GM18909 (cell line): ENCODE measurements around the gene TEX2.
"Not testable (repeated sequence)": the region's sequence is repeated elsewhere in the genome, so short reads cannot be mapped to it uniquely, and the experiment has no call there.

Experiments used
- ATAC-seq: cut with Tn5 transposase; IDR thresholded peaks from one replicate; pipeline ENCODE4 v1.9.1; 2021; ENCODE audit warnings: mild to moderate bottlenecking; ENCODE audit not compliant: unreplicated experiment, poor library complexity

TEX2 gene

DNA sequence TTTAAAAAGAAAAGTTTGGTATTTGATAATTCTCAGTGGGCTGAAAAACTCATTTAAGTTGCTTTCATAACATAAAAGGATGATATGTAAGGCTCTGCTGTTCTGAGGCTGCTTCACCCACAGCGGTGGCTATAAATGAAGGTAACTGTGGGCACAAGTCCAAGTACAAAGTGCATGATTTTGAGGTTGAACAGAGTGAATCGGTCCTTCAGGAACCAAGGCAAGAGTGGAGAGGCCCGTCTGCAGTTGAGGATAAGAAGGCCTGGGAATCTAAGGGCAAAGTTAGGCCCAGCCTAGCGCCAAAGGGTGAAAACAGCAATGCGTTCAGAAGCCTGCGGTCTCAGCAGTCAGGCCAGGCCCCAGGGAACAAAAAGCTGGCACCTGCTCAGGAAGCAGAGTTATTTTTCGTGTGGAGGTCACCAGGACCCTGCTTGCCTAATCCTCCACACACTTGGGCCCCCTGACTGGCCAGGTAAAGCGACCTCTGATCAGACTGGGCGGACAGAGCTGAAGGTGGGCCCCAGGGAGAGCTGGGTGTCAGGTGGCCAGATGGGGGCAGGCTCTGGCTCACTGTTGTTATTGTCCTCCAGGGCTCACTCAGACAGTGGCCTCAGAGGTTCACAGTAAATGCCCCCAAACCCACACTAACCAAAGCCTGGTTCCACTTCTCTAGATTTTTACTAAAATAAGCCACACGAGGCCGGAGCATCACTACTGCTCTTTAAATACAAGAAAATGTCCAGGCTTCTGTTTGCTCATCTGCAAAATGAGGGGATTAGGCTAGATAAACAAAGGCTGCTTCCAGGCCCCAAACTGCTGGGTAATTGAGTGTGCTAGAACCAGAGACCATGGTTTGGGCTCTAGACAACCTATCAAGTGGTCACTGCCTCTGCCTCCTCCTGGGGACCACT lies 46.5 kb downstream of the TEX2 start:
- peak; percentile 55 for ATAC-seq

DNA sequence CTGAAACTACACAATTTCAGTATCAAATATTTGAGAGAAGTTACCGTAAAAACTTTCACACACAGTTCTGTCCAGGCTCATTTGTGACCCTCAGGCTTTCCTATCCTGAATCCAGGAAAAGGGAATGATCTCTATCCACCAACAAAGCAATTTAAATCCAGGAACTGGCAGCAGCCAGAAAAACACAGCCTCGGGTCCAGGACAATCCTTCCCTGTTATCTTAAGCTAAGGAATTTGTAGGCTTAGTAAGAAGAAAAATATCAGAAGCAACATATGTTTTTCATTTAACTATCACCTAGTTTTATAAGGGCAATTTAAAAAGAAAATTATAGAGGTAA lies 47.1 kb downstream of the TEX2 start:
- ATAC-seq: no peak

DNA sequence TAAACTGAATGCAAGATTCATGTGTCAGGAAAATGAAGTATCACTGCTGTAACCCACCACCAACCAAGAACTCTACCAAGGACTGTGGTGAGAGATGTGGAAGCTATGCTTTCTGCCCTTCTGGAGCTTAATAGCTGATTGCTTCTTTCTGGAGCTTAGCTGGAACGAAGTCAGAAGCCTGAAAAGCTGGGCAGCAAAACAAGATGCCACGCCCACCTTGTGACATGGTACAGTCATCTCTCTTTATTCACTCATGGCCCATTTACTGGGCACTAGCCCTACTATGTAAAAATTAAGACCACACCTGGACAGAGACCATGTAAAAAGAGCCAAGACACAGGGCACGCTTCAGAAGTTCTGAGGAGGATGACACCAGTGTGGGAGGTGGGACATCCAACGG lies 48.1 kb downstream of the TEX2 start:
- no peak for ATAC-seq

DNA sequence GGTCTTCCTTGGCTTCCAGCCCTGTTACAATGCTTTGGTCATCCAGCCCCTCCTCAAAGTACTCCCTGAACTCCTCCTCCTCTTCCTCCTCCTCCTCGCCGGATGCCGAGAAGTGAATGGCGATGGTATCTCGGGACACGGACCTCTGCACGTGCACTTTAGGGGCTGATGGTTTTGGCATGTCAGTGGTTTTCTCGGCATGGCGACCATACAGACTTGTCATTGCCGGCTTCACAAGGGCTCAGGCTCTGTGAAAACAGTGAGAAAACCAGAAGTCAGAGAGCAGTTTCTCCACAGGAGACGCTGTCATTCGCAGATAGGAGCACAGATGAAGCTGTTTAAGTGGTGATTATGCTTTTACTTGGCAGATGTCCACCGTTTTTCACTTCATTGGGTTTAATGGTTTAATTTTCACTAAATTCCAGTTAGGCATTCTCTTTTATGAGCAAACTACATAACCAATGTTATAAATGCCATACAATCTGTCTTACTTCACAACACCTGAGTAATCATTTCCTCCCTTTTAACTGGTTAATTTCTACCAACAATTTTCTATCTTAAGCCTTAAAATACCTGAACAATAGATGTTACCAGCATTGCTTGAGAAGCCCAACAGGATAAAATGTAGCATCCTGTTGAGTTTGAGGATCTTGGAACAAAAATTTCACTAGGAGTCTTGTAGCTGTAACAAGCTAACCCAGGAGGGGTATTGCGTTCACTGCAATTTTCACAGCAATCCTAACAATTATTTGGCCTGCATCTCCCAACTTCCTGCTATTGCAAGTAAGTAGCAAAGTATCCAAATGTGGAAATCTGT lies 48.9 kb downstream of the TEX2 start:
- no peak for ATAC-seq

DNA sequence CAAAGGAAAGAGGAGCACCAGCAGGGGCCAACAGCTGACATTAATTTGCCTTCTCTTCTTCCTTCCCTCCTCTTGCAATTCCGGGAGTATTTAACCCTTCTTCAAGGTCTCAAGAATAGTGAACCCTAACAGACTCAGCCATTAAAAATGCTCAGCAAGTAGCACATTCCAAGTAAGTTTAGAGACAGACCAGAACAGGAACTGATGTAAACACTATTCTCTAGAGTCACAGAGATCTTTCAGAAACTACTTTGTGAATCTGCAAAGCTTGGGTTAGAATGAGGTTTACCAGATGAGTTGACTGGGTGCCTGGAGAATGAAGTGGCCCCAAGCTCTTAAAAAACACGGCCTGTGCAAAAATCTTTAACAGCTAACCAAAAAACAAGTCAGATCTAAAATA lies 50.9 kb downstream of the TEX2 start:
- no peak for ATAC-seq

DNA sequence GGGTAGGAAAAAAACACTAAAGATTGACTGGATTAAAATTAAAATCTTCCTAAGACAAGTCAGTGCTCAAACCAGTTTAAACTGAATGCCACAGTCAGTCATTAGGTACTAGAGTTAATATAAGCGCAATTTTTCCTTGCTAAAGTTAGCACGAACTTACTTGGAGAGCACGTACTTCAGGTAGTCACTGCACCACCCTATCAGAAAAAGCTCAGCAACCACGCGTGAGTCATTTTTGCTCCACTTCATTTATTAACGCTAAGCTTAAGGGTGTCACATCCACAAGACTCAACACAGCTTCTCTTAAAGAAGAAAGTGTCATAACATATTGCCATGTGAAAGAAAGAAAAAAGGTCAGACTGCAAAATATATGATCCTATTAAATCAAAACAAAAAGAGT lies 53.1 kb downstream of the TEX2 start:
- ATAC-seq: no peak

DNA sequence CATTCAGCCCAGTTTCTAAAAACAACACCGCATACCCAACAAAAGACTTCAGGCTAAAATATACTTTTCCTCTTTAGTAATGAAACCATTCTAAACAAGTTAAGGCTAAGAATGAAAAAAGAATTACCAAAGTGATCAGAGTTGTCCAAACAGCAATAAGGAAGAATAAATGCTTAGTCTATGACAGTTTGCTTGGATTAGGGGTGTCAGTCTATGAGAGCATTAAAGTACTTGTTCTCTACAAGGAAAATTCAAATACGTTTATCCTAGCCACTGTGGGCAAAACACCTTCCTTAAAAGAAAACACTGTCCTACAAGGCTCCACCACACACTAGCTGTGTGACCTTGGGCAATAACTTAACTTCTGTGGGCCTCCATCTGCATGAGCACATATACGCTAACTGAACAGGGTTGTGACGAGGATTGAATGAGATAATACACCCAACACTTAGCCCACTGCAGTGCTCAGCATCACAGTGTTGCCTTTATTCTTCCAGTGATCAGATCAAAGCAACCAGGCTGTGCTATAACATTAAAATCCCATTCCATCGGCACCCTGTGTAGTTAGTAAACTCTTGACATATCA lies 53.6 kb downstream of the TEX2 start:
- ATAC-seq: no peak

DNA sequence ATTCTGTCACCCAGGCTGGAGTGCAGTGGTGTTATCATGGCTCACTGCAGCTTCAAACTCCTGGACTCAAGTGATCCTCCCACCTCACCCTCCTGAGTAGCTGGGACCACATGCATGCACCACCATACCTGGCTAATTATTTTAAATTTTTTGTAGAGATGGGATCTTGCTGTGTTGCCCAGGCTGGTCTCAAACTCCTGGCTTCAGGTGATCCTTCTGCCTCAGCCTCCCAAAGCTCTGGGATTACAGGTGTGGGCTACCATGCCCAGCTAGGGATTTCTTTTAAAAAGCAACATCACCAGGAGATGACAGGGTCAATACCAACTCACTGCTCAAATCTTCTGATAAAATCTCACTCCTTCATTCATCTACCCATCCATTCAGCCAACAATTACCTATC lies 54.4 kb downstream of the TEX2 start:
- ATAC-seq: not testable (repeated sequence)

DNA sequence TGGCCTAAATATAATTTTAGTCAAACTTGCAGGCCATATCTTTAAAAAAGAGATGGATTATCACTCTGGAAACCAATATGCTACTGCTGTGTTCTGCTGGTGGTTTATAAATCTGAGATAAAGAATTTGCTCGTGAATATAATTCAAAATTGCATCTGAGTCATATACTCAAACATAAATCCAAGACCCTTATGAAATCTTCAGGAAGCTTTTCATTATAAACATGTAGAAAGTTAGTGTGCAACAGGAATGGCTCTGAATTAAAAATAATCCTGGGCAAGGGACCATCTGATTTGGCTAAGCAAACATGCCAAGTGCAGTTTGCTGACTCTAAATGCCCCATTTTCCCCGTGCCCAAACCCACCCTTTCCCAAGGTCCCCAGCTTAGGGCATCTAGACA lies 57.3 kb downstream of the TEX2 start:
- ATAC-seq: no peak

DNA sequence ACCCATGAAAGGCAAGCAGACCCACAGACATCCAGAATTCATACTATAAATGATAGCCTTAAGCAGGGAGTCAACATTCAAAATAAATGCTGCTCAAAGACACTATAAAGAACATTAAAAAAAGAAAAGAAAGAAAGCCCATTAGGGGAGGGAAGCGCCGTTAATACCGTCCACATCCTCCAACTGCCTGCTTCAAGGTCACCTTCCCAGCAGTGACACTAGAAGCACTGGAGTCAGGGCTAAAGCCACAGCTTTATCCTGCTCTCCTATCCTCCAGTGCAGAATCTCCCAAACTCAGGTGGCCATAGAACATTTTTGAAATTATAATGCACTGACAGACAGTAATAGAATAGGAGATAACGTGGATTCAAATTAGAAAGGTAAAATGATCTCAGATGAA lies 59.4 kb downstream of the TEX2 start:
- no peak for ATAC-seq

DNA sequence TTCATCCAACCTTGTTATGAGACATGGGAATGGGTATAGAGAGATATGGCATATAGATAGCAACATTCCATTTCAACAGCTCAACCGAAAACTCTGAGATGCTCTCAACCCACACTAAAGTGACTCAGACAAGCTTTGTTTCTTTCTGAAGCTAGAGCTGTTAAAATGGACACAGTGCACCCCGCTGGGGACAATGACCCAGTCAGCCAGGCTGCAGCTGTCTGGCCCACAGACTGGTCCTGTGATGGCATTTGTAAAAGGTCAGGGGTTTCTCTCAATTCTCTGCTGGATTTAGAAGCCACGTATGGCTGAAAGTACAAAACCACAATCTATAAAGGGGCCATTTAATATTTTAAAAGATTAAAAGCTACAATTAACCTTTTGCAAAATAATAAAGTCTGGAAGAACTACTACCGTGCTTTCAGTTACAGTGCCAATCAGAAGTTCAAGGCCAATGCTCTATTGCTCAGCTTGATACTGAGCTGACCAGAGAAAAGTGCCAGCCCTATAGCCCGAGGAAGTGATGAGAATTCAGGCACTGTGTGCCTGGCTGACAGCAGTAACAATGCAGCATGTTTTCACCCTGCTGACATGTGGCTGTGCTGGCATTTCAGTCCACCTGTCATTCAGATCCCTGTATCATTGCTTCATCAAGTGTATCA lies 60.2 kb downstream of the TEX2 start:
- no peak for ATAC-seq

DNA sequence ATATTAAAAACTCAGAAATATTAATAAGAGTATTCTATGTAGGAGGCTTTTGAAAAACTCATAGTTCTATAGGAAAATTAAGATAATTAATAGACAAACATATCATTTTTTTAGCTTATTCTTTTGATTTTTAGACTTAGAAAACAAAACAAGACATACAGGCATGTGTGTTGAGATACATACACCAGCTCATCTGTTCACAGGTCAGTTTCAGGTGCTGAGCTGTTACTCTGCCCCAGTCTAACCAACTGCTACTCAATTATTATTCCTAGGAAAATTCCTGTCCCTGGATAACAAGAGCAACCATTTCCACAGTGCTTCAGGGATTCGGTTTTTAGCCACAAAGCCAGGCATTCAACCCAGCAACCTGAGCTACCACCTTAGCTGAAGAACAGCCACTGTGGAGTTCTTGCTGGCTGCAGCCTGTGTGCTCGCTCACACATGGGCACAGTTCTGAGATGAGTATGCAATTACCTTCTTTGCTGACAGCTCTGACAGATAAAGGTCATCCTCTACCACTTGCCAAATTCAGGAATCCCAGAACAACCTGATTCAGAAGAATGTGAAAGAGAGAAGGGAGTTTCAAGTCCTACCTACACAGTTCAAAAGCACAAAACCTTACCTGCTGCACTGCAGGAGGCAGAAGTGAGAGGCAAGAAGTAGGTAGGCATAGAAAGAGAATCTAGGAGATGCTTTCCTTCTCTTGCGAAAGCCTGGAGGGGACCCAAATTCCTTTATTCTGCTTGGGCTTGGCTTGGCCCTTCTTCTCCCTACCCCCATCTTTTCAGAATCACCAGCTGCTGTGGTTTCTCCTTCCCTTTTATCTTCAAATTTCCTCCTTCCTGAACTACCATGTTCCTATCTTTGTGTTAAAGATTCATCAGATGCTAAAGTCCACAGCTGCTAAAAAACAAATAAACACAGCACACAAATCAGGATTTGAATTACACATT lies 62.7 kb downstream of the TEX2 start:
- ATAC-seq: no peak

DNA sequence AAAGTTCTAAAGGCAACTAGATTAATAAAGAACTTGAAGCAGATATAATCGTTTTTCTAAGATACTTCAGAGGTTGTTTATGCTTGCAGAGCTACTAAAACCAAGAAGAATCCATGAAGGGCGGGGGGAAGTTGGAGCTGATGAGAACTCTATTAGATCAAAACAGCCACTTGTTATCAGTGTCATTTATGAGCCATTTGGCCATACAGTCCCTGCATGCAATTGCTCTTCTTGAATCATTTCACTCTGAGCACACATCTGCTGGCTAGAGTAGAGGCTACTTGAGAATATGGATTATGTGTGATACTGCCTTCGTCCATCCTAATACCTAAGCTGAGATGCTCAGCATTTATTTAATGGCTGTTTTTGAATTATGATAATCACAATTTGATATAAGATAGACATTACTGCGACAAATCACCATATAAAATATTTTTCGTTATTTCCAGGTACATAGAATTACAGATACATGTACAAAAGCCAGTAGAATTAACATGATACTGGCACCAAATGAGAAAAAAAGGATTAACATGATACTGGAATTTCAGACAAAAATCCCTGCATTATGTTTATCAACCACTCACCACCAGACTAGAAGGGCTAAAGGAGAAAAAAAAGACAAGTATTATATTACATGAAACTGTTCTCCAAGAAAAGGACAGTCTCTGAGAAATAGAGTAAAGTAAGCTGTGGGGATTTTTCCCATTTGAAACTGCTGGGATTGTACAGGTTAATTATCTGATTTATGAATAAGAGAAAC lies 64.5 kb downstream of the TEX2 start:
- ATAC-seq: no peak

DNA sequence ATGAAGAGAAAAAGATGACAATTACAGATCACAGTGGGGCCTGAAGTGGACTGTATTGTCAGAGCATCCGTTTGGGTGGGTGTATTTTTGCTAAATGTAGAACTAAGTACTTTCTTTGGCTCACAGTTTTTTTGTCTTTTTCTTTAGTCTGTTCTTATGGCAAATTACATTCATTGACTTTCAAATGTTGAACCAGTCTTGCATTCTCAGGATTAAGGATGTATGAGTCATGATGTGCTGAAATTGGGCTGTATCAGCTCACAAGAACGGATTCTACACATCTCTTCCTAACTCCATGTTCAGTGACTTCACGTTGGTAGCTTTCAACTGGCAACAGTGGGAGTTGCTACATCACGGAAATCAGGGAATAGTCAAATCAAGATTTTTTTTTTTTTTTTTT lies 66.5 kb downstream of the TEX2 start:
- no peak for ATAC-seq

DNA sequence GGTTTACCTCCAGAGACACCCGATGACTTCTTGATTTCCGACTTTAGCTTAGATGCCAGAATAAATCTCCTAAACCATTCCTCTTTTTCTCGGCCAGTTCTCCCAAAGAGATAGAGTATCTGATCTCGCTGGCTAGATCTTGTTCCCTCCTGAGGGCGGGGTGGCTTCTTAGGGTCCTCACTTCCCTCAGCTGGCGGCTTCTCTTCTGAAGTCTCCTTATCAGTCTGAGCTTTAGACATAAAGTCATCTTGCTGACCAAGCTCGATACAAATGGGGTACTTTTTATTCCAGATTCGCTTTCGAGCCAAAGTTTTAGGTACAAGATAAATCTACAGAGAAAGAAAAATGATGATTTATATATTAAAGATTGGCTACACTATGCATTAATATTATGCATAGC lies 69.5 kb downstream of the TEX2 start:
- ATAC-seq: no peak

DNA sequence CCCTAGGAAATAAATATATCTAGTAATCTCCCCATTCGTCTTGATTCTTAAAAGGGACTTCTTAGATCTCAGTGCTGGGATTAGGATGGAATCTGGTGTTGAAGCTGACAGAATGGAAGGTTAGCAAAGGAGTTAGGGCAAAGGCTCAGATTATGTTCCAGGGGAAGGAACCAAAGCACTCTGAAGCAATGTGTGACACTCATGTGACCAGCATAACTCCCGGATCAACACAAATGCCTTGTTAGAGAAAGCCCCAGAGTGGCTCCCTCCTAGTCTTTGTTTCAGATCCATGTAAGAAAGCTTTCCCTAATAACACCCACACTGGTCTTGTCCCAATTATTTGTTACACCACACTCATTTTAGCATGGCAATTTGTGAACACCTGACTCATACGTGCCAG lies 70.5 kb downstream of the TEX2 start:
- ATAC-seq: no peak

DNA sequence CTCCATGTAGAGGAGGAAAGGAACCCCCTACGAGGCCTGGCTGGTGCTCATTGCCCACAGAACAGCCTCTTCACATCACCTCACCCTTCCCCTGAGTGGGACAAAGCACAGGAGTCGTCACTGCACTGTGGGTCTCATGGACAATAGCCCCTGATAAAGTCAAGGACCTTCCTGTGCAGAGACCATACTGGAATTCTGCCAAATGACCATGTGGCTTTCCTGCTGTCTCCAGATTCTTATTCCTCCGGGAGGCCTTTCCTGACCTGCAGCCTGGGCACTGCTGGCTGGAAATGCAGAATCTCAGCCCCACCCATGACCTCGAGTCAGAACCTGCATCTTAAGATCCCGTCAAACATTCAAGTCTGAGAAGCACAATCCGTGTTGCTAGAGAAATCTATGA lies 72.6 kb downstream of the TEX2 start:
- no peak for ATAC-seq

DNA sequence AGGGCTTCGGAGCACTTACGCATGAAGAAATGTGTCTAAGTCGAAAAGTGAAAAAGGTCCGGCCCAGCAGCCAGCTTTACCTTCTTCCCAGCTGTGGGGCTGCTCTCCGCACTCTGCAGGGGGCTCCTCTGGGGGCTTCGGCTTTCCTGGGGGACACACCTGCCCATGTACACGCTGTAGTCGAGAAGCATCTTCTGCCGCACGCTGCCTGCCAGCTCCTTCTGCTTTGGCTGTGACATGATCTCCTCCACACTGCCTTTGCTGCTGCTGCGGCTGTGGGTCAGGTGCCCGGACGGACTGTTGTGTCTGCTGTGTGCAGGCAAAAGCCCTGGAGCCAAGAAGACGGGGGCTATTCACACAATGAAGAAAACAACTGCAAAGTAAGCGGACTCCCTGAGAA lies 75.0 kb downstream of the TEX2 start:
- ATAC-seq: no peak
